Endodermal cell (in vitro differentiated cells): ENCODE results near the gene BCAM. TPM values are rescaled to one million over a fixed set of nuclear protein-coding genes. Genes with fewer than 3 reads are reported as not detected.

Source experiments
- DNase-seq: peaks from one replicate; pipeline ENCODE4 v3.0.0-alpha.2; 2017
- H3K27ac ChIP-seq: 2 replicates; pipeline ENCODE4 v1.5.1; 2013; ENCODE audit warnings: mild to moderate bottlenecking, low read depth, low read length, moderate library complexity
- H3K27me3 ChIP-seq: 2 replicates; pipeline ENCODE4 v1.6.1; 2013; ENCODE audit warnings: mild to moderate bottlenecking, low read length, moderate library complexity; ENCODE audit not compliant: insufficient read depth, control insufficient read depth, poor library complexity, severe bottlenecking
- H3K36me3 ChIP-seq: 2 replicates; pipeline ENCODE4 v1.7.0; 2013; ENCODE audit warnings: mild to moderate bottlenecking, low read length, moderate library complexity; ENCODE audit not compliant: control insufficient read depth, insufficient read depth
- H3K4me1 ChIP-seq: one replicate; pipeline ENCODE4 v1.7.0; 2013; ENCODE audit warnings: low read length; ENCODE audit not compliant: control insufficient read depth, insufficient read depth
- H3K4me3 ChIP-seq: 2 replicates; pipeline ENCODE4 v1.5.1; 2013; ENCODE audit warnings: mild to moderate bottlenecking, low read length, moderate library complexity
- H3K9ac ChIP-seq: 2 replicates; pipeline ENCODE4 v1.6.1; 2013; ENCODE audit warnings: mild to moderate bottlenecking, low read length, moderate library complexity; ENCODE audit not compliant: poor library complexity, severe bottlenecking; ENCODE audit errors: extremely low read depth
- H3K9me3 ChIP-seq: 2 replicates; pipeline ENCODE4 v1.6.1; 2013; ENCODE audit warnings: mild to moderate bottlenecking, low read length, moderate library complexity; ENCODE audit not compliant: control insufficient read depth
- H3K27ac Mint-ChIP-seq: 2 replicates; pipeline ENCODE4 v1.8.0; 2020; ENCODE audit warnings: mixed read lengths
- H3K27me3 Mint-ChIP-seq: 2 replicates; pipeline ENCODE4 v1.8.0; 2021; ENCODE audit warnings: mild to moderate bottlenecking, mixed read lengths; ENCODE audit not compliant: insufficient read depth
- H3K36me3 Mint-ChIP-seq: 2 replicates; pipeline ENCODE4 v1.8.0; 2020; ENCODE audit warnings: low read depth, mixed read lengths
- H3K4me1 Mint-ChIP-seq: 2 replicates; pipeline ENCODE4 v1.8.0; 2020; ENCODE audit warnings: mixed read lengths
- H3K4me3 Mint-ChIP-seq: 2 replicates; pipeline ENCODE4 v1.8.0; 2020; ENCODE audit warnings: mild to moderate bottlenecking, moderate library complexity, mixed read lengths
- H3K9me3 Mint-ChIP-seq: 2 replicates; pipeline ENCODE4 v1.8.0; 2020; ENCODE audit warnings: mild to moderate bottlenecking, mixed read lengths
- WGBS, 2 experiments: methylation state at CpG; one replicate each; pipeline versions ENCODE4 v1.1.5 to v1.1.7; 2013; ENCODE audit warnings: missing lambda C conversion rate in 2 of 2, mixed read lengths in 1 of 2; ENCODE audit not compliant: insufficient coverage in 1 of 2, insufficient read length in 1 of 2; 5-methylcytosine and 5-hydroxymethylcytosine counted together
- total RNA-seq, 2 donors: library from RNA; stranded (reverse); fragmentation: NEBNext Ultra II Directional in 1 of 2; extraction: Animal tissue kit (Norgen Biotek cat#: 25700) in 1 of 2; gene quantifications; 2 replicates in 1 of 2; 3 replicates in 1 of 2; pipeline ENCODE4 v1.2.1, GENCODE V29; 2021
- TF ChIP-seq, protein P1 (sequence below): fragments of 200-600 bp; sonication (generic); conservative IDR thresholded peaks from 2 replicates; pipeline ENCODE4 v1.5.0; 2021; ENCODE audit warnings: antibody characterized with exemption, mild to moderate bottlenecking

The BCAM gene
- total RNA-seq, 2 donors from 2014 or later: 62.9 to 64.0 TPM

DNA sequence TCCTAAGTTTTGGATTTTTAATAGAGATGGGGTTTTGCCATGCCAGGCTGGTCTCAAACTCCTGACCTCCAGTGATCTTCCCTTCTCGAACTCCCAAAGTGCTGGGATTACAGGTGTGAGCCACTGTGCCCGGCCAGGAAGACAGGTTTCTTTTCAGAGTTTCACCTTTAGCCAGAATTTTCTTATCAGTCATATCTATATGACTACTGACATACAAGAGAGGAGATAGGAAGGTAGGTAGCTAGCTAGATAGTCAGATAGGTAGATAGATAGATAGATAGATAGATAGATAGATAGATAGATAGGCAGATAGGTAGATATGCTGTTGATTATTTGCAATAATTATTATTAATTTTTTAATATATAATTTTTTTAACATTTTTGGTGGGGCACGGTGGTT lies 23.6 kb upstream of the BCAM start:
- Histone ChIP-seq H3K9me3 (no peaks in the 10 kb centered on the region), H3K4me3 (no peak overlapping the region), H3K4me1 (no peaks in the 10 kb centered on the region), H3K27ac (no peak overlapping the region), H3K36me3 (no peaks in the 10 kb centered on the region), H3K27me3 (no peaks in the 10 kb centered on the region), H3K9ac (no peak overlapping the region)
- peaks cover 6% of the 10 kb centered on the region for H3K4me1 Mint-ChIP-seq
- TF ChIP-seq, protein P1, sequence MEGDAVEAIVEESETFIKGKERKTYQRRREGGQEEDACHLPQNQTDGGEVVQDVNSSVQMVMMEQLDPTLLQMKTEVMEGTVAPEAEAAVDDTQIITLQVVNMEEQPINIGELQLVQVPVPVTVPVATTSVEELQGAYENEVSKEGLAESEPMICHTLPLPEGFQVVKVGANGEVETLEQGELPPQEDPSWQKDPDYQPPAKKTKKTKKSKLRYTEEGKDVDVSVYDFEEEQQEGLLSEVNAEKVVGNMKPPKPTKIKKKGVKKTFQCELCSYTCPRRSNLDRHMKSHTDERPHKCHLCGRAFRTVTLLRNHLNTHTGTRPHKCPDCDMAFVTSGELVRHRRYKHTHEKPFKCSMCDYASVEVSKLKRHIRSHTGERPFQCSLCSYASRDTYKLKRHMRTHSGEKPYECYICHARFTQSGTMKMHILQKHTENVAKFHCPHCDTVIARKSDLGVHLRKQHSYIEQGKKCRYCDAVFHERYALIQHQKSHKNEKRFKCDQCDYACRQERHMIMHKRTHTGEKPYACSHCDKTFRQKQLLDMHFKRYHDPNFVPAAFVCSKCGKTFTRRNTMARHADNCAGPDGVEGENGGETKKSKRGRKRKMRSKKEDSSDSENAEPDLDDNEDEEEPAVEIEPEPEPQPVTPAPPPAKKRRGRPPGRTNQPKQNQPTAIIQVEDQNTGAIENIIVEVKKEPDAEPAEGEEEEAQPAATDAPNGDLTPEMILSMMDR: no peak
- no peak for DNase-seq
- H3K9me3 Mint-ChIP-seq: no peaks in the 10 kb centered on the region
- 89 to 100% methylated on average over 2 to 3 of the region's 3 CpGs for WGBS, 2 experiments
- H3K4me3 Mint-ChIP-seq: no peak overlapping the region
- no peak overlapping the region for H3K27ac Mint-ChIP-seq
- H3K27me3 Mint-ChIP-seq: no peaks in the 10 kb centered on the region
- H3K36me3 Mint-ChIP-seq: peaks cover 2% of the 10 kb centered on the region

DNA sequence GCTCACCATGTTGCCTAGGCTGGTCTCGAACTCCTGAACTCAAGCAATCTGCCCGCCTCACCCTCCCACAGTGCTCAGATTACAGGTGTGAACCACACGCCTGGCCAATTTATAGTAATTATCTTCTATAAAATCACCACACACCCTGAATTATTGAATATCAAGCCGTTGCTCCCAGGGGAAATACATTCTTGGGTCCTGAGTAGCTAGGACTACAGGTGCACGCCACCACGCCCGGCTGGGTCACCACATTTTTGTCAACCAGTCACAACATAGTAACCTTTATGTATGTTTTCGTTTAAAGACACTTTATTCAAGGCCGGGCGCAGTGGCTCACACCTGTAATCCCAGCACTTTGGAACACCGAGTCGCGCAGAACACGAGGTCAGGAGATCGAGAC lies 22.9 kb upstream of the BCAM start:
- Mint-ChIP-seq H3K36me3 (peaks cover 2% of the 10 kb centered on the region), H3K27me3 (no peaks in the 10 kb centered on the region), H3K4me1 (peaks cover 6% of the 10 kb centered on the region), H3K27ac (no peak overlapping the region), H3K4me3 (no peak overlapping the region), H3K9me3 (no peaks in the 10 kb centered on the region)
- Histone ChIP-seq H3K36me3 (no peaks in the 10 kb centered on the region), H3K27me3 (no peaks in the 10 kb centered on the region), H3K4me1 (no peaks in the 10 kb centered on the region), H3K4me3 (no peak overlapping the region), H3K9me3 (no peaks in the 10 kb centered on the region), H3K9ac (no peak overlapping the region), H3K27ac (no peak overlapping the region)
- TF ChIP-seq, protein P1: no peak
- DNase-seq: no peak
- 95 to 98% methylated on average over 8 to 15 of the region's 15 CpGs for WGBS, 2 experiments

DNA sequence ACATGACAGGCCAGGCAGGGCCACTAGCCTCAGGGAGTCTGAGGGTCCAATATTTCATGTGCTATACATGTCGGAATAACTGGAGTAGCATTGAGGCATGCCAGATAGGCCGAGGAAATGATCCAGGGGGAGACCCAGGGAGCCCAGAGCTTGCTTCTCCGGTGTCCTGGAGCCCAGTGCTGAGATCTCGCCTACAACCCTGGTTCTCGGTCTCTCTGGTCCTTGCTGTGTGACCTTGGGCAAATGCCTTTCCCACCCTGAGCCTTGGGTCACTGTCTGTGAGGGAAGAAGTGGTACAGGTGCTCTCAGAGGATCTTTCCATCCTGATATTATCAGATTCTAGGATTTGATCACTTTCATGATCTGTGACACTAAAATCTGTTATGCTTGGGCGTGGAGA lies 19.9 kb upstream of the BCAM start:
- no peak overlapping the region for H3K4me3 Mint-ChIP-seq
- 95% methylated on average over 3 to 6 of the region's 6 CpGs for WGBS, 2 experiments

More for the DNA sequence above, 19.9 kb upstream of the BCAM start:
- no peak overlapping the region for H3K27ac Mint-ChIP-seq
- no peaks in the 10 kb centered on the region for H3K4me1 ChIP-seq
- no peaks in the 10 kb centered on the region for H3K27me3 ChIP-seq
- TF ChIP-seq, protein P1: no peak
- H3K9ac ChIP-seq: no peak overlapping the region
- peaks cover 3% of the 10 kb centered on the region for H3K36me3 Mint-ChIP-seq
- no peak overlapping the region for H3K27ac ChIP-seq
- no peak overlapping the region for H3K4me3 ChIP-seq
- no peaks in the 10 kb centered on the region for H3K27me3 Mint-ChIP-seq
- H3K36me3 ChIP-seq: no peaks in the 10 kb centered on the region
- H3K9me3 Mint-ChIP-seq: no peaks in the 10 kb centered on the region
- peaks cover 10% of the 10 kb centered on the region for H3K4me1 Mint-ChIP-seq
- no peak for DNase-seq
- H3K9me3 ChIP-seq: no peaks in the 10 kb centered on the region
